Measurements from ENCODE around the gene CELA2B. TPM values are rescaled to one million over a fixed set of nuclear protein-coding genes. Genes with fewer than 3 reads are reported as not detected.

CELA2B gene
- total and polyA plus RNA-seq, 9 of the 15 experiments (the other 6 are each of a cell fraction or from before 2014, with no cell fraction given): 0.25 to 2.1 (median 0.38) TPM; not detected in 5

DNA sequence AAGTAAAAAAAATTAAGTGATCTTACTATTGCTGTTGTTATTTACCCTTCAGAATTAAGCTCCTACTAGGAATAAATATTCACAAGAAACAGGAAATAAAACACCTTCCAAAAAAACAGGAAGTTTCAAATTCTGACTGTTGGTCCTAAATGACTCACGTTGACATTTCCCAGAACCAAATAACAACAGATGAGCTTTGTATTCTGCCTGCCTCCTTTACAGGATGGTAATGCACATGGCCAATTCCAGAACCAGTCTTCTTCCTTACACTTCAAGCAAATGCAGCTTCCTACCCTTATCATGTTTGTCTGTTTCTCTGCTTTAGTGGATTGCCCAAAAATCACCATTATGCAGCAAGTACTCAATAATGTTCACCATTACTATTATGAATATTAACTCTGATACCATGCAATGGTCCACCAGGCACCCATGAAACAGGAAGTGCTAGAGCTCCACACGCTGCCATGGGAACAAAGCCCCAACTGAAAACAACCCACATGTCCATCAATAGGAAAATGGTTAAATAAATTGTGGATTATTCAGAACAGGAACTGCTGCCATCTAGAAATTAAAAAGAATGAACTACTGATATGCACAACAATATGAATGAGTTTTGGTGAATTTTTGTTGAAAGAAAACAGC is 39.2 kb downstream of the CELA2B start (continued):
- TF ChIP-seq, protein P1, sequence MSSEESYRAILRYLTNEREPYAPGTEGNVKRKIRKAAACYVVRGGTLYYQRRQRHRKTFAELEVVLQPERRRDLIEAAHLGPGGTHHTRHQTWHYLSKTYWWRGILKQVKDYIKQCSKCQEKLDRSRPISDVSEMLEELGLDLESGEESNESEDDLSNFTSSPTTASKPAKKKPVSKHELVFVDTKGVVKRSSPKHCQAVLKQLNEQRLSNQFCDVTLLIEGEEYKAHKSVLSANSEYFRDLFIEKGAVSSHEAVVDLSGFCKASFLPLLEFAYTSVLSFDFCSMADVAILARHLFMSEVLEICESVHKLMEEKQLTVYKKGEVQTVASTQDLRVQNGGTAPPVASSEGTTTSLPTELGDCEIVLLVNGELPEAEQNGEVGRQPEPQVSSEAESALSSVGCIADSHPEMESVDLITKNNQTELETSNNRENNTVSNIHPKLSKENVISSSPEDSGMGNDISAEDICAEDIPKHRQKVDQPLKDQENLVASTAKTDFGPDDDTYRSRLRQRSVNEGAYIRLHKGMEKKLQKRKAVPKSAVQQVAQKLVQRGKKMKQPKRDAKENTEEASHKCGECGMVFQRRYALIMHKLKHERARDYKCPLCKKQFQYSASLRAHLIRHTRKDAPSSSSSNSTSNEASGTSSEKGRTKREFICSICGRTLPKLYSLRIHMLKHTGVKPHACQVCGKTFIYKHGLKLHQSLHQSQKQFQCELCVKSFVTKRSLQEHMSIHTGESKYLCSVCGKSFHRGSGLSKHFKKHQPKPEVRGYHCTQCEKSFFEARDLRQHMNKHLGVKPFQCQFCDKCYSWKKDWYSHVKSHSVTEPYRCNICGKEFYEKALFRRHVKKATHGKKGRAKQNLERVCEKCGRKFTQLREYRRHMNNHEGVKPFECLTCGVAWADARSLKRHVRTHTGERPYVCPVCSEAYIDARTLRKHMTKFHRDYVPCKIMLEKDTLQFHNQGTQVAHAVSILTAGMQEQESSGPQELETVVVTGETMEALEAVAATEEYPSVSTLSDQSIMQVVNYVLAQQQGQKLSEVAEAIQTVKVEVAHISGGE (CRISPR knock-in tag; IDR thresholded peaks at IDR 0.05): no peak
- TF ChIP-seq POLR2A (conservative IDR thresholded peaks at IDR 0.05): no peak
- TF ChIP-seq MAZ (CRISPR knock-in tag; conservative IDR thresholded peaks at IDR 0.05 in 1 of 2, IDR thresholded peaks at IDR 0.05 in 1 of 2): no peak
- no peak for TF ChIP-seq NR3C1 (CRISPR knock-in tag; IDR thresholded peaks at IDR 0.05)
- TF ChIP-seq TRIM24 (IDR thresholded peaks at IDR 0.05): no peak
- no peak for TF ChIP-seq POLR2B (IDR thresholded peaks at IDR 0.05; ENCODE audit: low read depth, partially characterized antibody)
- no peak for TF ChIP-seq ZBTB17 (CRISPR knock-in tag; IDR thresholded peaks at IDR 0.05)
- TF ChIP-seq, protein P2, sequence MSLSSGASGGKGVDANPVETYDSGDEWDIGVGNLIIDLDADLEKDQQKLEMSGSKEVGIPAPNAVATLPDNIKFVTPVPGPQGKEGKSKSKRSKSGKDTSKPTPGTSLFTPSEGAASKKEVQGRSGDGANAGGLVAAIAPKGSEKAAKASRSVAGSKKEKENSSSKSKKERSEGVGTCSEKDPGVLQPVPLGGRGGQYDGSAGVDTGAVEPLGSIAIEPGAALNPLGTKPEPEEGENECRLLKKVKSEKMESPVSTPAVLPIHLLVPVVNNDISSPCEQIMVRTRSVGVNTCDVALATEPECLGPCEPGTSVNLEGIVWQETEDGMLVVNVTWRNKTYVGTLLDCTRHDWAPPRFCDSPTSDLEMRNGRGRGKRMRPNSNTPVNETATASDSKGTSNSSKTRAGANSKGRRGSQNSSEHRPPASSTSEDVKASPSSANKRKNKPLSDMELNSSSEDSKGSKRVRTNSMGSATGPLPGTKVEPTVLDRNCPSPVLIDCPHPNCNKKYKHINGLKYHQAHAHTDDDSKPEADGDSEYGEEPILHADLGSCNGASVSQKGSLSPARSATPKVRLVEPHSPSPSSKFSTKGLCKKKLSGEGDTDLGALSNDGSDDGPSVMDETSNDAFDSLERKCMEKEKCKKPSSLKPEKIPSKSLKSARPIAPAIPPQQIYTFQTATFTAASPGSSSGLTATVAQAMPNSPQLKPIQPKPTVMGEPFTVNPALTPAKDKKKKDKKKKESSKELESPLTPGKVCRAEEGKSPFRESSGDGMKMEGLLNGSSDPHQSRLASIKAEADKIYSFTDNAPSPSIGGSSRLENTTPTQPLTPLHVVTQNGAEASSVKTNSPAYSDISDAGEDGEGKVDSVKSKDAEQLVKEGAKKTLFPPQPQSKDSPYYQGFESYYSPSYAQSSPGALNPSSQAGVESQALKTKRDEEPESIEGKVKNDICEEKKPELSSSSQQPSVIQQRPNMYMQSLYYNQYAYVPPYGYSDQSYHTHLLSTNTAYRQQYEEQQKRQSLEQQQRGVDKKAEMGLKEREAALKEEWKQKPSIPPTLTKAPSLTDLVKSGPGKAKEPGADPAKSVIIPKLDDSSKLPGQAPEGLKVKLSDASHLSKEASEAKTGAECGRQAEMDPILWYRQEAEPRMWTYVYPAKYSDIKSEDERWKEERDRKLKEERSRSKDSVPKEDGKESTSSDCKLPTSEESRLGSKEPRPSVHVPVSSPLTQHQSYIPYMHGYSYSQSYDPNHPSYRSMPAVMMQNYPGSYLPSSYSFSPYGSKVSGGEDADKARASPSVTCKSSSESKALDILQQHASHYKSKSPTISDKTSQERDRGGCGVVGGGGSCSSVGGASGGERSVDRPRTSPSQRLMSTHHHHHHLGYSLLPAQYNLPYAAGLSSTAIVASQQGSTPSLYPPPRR (CRISPR knock-in tag; IDR thresholded peaks at IDR 0.05; ENCODE audit: borderline replicate concordance): no peak
- TF ChIP-seq ZNF584 (CRISPR knock-in tag; IDR thresholded peaks at IDR 0.05; ENCODE audit: low read depth): no peak
- TF ChIP-seq, protein P3, sequence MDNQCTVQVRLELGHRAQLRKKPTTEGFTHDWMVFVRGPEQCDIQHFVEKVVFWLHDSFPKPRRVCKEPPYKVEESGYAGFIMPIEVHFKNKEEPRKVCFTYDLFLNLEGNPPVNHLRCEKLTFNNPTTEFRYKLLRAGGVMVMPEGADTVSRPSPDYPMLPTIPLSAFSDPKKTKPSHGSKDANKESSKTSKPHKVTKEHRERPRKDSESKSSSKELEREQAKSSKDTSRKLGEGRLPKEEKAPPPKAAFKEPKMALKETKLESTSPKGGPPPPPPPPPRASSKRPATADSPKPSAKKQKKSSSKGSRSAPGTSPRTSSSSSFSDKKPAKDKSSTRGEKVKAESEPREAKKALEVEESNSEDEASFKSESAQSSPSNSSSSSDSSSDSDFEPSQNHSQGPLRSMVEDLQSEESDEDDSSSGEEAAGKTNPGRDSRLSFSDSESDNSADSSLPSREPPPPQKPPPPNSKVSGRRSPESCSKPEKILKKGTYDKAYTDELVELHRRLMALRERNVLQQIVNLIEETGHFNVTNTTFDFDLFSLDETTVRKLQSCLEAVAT (IDR thresholded peaks at IDR 0.05): no peak
- no peak for TF ChIP-seq GTF2F1 (IDR thresholded peaks at IDR 0.05; ENCODE audit: low read depth, low read length)
- TF ChIP-seq, protein P4, sequence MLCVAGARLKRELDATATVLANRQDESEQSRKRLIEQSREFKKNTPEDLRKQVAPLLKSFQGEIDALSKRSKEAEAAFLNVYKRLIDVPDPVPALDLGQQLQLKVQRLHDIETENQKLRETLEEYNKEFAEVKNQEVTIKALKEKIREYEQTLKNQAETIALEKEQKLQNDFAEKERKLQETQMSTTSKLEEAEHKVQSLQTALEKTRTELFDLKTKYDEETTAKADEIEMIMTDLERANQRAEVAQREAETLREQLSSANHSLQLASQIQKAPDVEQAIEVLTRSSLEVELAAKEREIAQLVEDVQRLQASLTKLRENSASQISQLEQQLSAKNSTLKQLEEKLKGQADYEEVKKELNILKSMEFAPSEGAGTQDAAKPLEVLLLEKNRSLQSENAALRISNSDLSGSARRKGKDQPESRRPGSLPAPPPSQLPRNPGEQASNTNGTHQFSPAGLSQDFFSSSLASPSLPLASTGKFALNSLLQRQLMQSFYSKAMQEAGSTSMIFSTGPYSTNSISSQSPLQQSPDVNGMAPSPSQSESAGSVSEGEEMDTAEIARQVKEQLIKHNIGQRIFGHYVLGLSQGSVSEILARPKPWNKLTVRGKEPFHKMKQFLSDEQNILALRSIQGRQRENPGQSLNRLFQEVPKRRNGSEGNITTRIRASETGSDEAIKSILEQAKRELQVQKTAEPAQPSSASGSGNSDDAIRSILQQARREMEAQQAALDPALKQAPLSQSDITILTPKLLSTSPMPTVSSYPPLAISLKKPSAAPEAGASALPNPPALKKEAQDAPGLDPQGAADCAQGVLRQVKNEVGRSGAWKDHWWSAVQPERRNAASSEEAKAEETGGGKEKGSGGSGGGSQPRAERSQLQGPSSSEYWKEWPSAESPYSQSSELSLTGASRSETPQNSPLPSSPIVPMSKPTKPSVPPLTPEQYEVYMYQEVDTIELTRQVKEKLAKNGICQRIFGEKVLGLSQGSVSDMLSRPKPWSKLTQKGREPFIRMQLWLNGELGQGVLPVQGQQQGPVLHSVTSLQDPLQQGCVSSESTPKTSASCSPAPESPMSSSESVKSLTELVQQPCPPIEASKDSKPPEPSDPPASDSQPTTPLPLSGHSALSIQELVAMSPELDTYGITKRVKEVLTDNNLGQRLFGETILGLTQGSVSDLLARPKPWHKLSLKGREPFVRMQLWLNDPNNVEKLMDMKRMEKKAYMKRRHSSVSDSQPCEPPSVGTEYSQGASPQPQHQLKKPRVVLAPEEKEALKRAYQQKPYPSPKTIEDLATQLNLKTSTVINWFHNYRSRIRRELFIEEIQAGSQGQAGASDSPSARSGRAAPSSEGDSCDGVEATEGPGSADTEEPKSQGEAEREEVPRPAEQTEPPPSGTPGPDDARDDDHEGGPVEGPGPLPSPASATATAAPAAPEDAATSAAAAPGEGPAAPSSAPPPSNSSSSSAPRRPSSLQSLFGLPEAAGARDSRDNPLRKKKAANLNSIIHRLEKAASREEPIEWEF (CRISPR knock-in tag; IDR thresholded peaks at IDR 0.05): no peak
